Airway epithelial cell (primary cell): Measurements from ENCODE around the gene CD244. TPM values are rescaled to one million over a fixed set of nuclear protein-coding genes. Genes with fewer than 3 reads are reported as not detected.

ENCODE experiments used
- total RNA-seq: library from RNA; depleted of rRNA; stranded (reverse); fragments of >200 nt; gene quantifications from 2 replicates; pipeline ENCODE4 v1.2.3, GENCODE V29; 2015

CD244 gene
- total RNA-seq = 0.07 TPM in 1 of 2 replicates, not detected in the other

GRCh38 chr1:160862203-160863060 lies at the start of gene CD244:
CD244 (minus strand) TSS chr1:160862887; CDS start chr1:160862677, 210 bp downstream.

GRCh38 chr1:160885042-160885441 lies 22.4 kb upstream of the CD244 start, which contains the start of gene ITLN1:
ITLN1 (minus strand) TSS chr1:160885180; CDS start chr1:160884877, 303 bp downstream.

DNA sequence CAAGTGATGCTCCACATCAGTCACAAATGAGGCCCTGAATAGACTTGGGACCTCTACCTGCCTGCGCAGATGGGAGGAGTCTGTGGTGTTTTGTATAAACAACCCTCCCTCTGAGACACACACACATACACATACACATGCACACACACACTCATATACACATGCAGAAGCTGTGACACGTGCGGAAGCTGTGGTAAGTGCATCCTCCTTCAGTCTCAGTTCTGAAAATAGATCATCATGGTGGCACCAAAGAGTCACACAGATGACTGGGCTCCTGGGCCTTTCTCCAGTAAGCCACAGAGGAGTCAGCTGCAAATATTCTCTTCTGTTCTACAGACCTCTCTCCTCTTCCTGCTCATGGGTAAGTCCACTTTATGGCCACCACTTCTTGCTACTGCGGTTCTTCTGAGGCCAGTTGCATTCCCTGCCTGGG lies 66.7 kb downstream of the CD244 start, which contains the start of gene LY9:
TSS of gene LY9 (plus strand) at position 224 of the 433 bp plus-strand sequence. CDS start at position 238, 14 bp downstream.

Other genes with a start within 250 kb of the CD244 start
- gene SLAMF1, start 215.8 kb downstream of the CD244 start, total RNA-seq = not detected in 2 replicates
- not detected in 2 replicates for gene CD48, start 151.1 kb downstream of the CD244 start, total RNA-seq
- 0.14 and 0.99 TPM in 2 replicates for gene SLAMF7, start 123.6 kb downstream of the CD244 start, total RNA-seq
- not detected in 2 replicates for gene LY9, start 66.7 kb downstream of the CD244 start, total RNA-seq
- gene ITLN1, start 22.3 kb upstream of the CD244 start, total RNA-seq = not detected in 2 replicates
- gene ITLN2, start 91.9 kb upstream of the CD244 start, total RNA-seq = not detected in 2 replicates
- gene F11R, start 158.3 kb upstream of the CD244 start, total RNA-seq = 117 and 131 TPM in 2 replicates
- gene TSTD1, start 176.1 kb upstream of the CD244 start, total RNA-seq = 110 and 112 TPM in 2 replicates
- 39.4 and 40.9 TPM in 2 replicates for gene USF1, start 183.1 kb upstream of the CD244 start, total RNA-seq
- 0.19 and 0.28 TPM in 2 replicates for gene ARHGAP30, start 207.0 kb upstream of the CD244 start, total RNA-seq
- 43.1 and 50.0 TPM in 2 replicates for gene NECTIN4, start 226.7 kb upstream of the CD244 start, total RNA-seq
- gene KLHDC9, start 235.5 kb upstream of the CD244 start, total RNA-seq = 3.3 and 6.5 TPM in 2 replicates